Measurements from ENCODE around the gene UFC1. TPM values are rescaled to one million over a fixed set of nuclear protein-coding genes. Genes with fewer than 3 reads are reported as not detected.
A peak's percentile ranks its signal among the peaks of the same experiment; 100 is the strongest.

UFC1 gene
- 10 to 100 TPM; 34.1 to 51.5 (median 37.6) TPM for total RNA-seq

GRCh38 chr1:161153682-161154337 lies at the start of gene UFC1:
TSS of gene UFC1 (plus strand) at chr1:161153978. CDS start at chr1:161153998, 20 bp downstream.
- H3K4me3 ChIP-seq: peak within 1 kb of the TSS; percentile 57 to 84 (median 70)
- peak; percentile 66 to 80 for DNase-seq (ENCODE audit: low spot score in 2 of 2)
- H3K36me3 ChIP-seq: peaks cover 0 to 17% (median 0%) of the 10 kb centered on the region in 3 donors
- WGBS, 2 donors: 1% methylated on average over 33 of the region's 33 CpGs
- H3K9me3 ChIP-seq: no peaks in the 10 kb centered on the region
- peaks cover 0 to 25% (median 13%) of the 10 kb centered on the region in 4 donors for H3K4me1 ChIP-seq
- TF ChIP-seq, protein P1, sequence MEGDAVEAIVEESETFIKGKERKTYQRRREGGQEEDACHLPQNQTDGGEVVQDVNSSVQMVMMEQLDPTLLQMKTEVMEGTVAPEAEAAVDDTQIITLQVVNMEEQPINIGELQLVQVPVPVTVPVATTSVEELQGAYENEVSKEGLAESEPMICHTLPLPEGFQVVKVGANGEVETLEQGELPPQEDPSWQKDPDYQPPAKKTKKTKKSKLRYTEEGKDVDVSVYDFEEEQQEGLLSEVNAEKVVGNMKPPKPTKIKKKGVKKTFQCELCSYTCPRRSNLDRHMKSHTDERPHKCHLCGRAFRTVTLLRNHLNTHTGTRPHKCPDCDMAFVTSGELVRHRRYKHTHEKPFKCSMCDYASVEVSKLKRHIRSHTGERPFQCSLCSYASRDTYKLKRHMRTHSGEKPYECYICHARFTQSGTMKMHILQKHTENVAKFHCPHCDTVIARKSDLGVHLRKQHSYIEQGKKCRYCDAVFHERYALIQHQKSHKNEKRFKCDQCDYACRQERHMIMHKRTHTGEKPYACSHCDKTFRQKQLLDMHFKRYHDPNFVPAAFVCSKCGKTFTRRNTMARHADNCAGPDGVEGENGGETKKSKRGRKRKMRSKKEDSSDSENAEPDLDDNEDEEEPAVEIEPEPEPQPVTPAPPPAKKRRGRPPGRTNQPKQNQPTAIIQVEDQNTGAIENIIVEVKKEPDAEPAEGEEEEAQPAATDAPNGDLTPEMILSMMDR (IDR thresholded peaks at IDR 0.05): peak in 1 of 5 experiments; percentile 12
- TF ChIP-seq EP300 (IDR thresholded peaks at IDR 0.05): peak in 1 of 2 donors; percentile 88
- peak; percentile 10 to 23 for TF ChIP-seq POLR2A (IDR thresholded peaks at IDR 0.05)
- peak within 1 kb of the TSS; percentile 92 to 98 (median 94) for H3K27ac ChIP-seq
- H3K27me3 ChIP-seq: no peaks in the 10 kb centered on the region

- Histone ChIP-seq H3K4me3 (no peak overlapping the region), H3K36me3 (peaks cover 0 to 23% (median 4%) of the 10 kb centered on the region in 3 donors), H3K9me3 (no peaks in the 10 kb centered on the region), H3K27ac (no peak overlapping the region), H3K4me1 (no peaks in the 10 kb centered on the region), H3K27me3 (no peaks in the 10 kb centered on the region)
- 95 to 97% methylated on average over 1 of the region's 1 CpG for WGBS, 2 donors
- TF ChIP-seq, protein P1 (IDR thresholded peaks at IDR 0.05): no peak
- no peak for TF ChIP-seq POLR2A (IDR thresholded peaks at IDR 0.05)
- TF ChIP-seq EP300 (IDR thresholded peaks at IDR 0.05): no peak
- DNase-seq (ENCODE audit: low spot score in 2 of 2): no peak
Measured at GRCh38 chr1:161106431-161106830, 47.3 kb upstream of the UFC1 start.

DNA sequence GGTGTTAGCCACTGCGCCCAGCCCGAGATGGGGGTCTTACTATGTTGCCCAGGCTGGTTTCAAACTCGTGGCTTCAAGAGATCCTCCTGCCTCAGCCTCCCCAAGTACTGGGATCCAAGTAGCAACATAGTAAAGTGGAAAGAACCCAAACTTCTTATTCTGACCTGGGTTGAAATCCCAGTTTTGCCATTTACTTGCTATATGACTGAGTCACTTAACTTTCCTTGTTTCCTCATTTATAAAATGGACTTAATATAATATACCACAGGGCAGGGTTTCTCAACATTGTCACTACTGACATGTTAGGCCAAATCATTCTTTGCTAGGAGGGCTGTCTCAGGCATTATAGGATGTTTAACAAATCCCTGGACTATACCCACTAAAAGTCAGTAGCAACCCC lies 42.7 kb upstream of the UFC1 start:
- Histone ChIP-seq H3K36me3 (peaks cover 0 to 12% (median 0%) of the 10 kb centered on the region in 3 donors), H3K4me3 (no peak overlapping the region), H3K9me3 (no peaks in the 10 kb centered on the region), H3K27me3 (no peaks in the 10 kb centered on the region), H3K27ac (no peak overlapping the region), H3K4me1 (peaks cover 0 to 38% (median 6%) of the 10 kb centered on the region in 4 donors)
- WGBS, 2 donors: 88 to 92% methylated on average over 3 of the region's 3 CpGs
- TF ChIP-seq POLR2A (IDR thresholded peaks at IDR 0.05) (no peak), EP300 (IDR thresholded peaks at IDR 0.05) (no peak)
- TF ChIP-seq, protein P1 (IDR thresholded peaks at IDR 0.05): no peak
- no peak for DNase-seq (ENCODE audit: low spot score in 2 of 2)

GRCh38 chr1:161111527-161111926 lies 42.3 kb upstream of the UFC1 start:
- 82 to 87% methylated on average over 2 of the region's 2 CpGs for WGBS, 2 donors
- no peak overlapping the region for H3K4me3 ChIP-seq
- H3K27me3 ChIP-seq: no peaks in the 10 kb centered on the region
- DNase-seq (ENCODE audit: low spot score in 2 of 2): no peak
- no peaks in the 10 kb centered on the region for H3K9me3 ChIP-seq
- no peak overlapping the region for H3K27ac ChIP-seq
- H3K4me1 ChIP-seq: peaks cover 0 to 42% (median 10%) of the 10 kb centered on the region in 4 donors
- TF ChIP-seq, protein P1 (IDR thresholded peaks at IDR 0.05): no peak
- no peak for TF ChIP-seq EP300 (IDR thresholded peaks at IDR 0.05)
- no peak for TF ChIP-seq POLR2A (IDR thresholded peaks at IDR 0.05)
- H3K36me3 ChIP-seq: peaks cover 0 to 12% (median 0%) of the 10 kb centered on the region in 3 donors

DNA sequence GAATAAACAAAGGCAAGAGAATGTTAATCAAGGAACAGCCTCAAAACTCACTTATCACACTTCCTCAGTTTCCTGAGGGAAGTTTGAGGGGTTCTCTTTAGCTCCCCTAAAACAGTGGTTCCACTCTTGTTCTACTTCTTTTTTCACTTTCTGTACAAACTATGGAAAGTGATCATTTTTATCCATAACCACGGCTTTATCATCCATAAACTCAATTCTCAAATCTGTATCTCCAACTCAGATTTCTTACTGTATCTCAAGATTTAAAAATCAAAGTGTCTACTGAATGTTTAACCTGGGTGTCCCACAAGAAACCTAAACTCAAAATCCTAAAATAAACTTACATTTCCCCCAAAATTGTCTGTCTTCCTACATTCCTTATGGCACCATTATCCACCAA lies 39.9 kb upstream of the UFC1 start:
- Histone ChIP-seq H3K9me3 (no peaks in the 10 kb centered on the region), H3K36me3 (peaks cover 0 to 12% (median 0%) of the 10 kb centered on the region in 3 donors), H3K4me1 (peaks cover 0 to 55% (median 24%) of the 10 kb centered on the region in 4 donors), H3K27me3 (no peaks in the 10 kb centered on the region), H3K4me3 (no peak overlapping the region), H3K27ac (no peak overlapping the region)
- WGBS, 2 donors: 74 to 82% methylated on average over 1 of the region's 1 CpG
- no peak for TF ChIP-seq POLR2A (IDR thresholded peaks at IDR 0.05)
- no peak for TF ChIP-seq EP300 (IDR thresholded peaks at IDR 0.05)
- TF ChIP-seq, protein P1 (IDR thresholded peaks at IDR 0.05): no peak
- no peak for DNase-seq (ENCODE audit: low spot score in 2 of 2)

All from tibial nerve (tissue), 4 donors.